ENCODE results near the gene PODNL1.

Gene PODNL1

GRCh38 chr19:13881692-13882418 is 56.4 kb downstream of the PODNL1 start:
- no peak overlapping the region for H3K4me3 ChIP-seq (ENCODE audit: low read depth, low read length)
- TF ChIP-seq ATF2 (tag by site-specific recombination; IDR thresholded peaks at IDR 0.05; ENCODE audit: low read depth) (no peak), EGR2 (tag by site-specific recombination; IDR thresholded peaks at IDR 0.05; ENCODE audit: low read depth) (peak; percentile 78), ZNF350 (tag by site-specific recombination; IDR thresholded peaks at IDR 0.05) (no peak), ZNF692 (tag by site-specific recombination; IDR thresholded peaks at IDR 0.05) (peak; percentile 72; the same call in 1 of the 2 replicates), MEIS1 (CRISPR knock-in tag; IDR thresholded peaks at IDR 0.05; ENCODE audit: borderline replicate concordance) (no peak), ZNF548 (tag by site-specific recombination; IDR thresholded peaks at IDR 0.05) (no peak), ZFHX2 (tag by site-specific recombination; conservative IDR thresholded peaks at IDR 0.05) (peak; percentile 80), ZBTB11 (tag by site-specific recombination; conservative IDR thresholded peaks at IDR 0.05; ENCODE audit: low read depth) (no peak), ZBTB1 (tag by site-specific recombination; IDR thresholded peaks at IDR 0.05) (no peak), ZNF600 (tag by site-specific recombination; IDR thresholded peaks at IDR 0.05) (peak; percentile 49; the same call in 1 of the 2 replicates), ZNF549 (tag by site-specific recombination; IDR thresholded peaks at IDR 0.05) (no peak), ZFP69B (tag by site-specific recombination; IDR thresholded peaks at IDR 0.05) (peak; percentile 70; the same call in 1 of the 2 replicates)
- ChIA-PET POLR2A (interaction anchor here (0.5 to 0.9 kb wide), 3 partner anchors 35 to 255 kb away, joined by 3 to 5 read pairs (median 4); no protein-coding TSS in a partner anchor), CTCF (interaction anchor here (0.6 to 4.2 kb wide), 11 partner anchors 10 to 466 kb away, joined by 3 to 54 read pairs (median 4); partner anchors contain the start of genes IL27RA and MISP3)
- H3K27ac ChIP-seq (ENCODE audit: extremely low read depth, low read depth, low read length): no peak overlapping the region
- H3K36me3 ChIP-seq (ENCODE audit: control insufficient read depth in 2 of 2, insufficient read depth in 1 of 2, low read length in 2 of 2): no peaks in the 10 kb centered on the region
- H3K4me1 ChIP-seq (ENCODE audit: control insufficient read depth, insufficient read depth, low read length): 0 out of 2 replicates have a peak, but pooled peaks cover 2% of the 10 kb centered on the region
- no peaks in the 10 kb centered on the region for H3K9me3 ChIP-seq (ENCODE audit: control insufficient read depth, insufficient read depth, low read depth, low read length)

GRCh38 chr19:13881251-13881691 is 56.9 kb downstream of the PODNL1 start:
- TF ChIP-seq KLF9 (tag by site-specific recombination; IDR thresholded peaks at IDR 0.05; ENCODE audit: low read depth) (no peak), ZFHX2 (tag by site-specific recombination; conservative IDR thresholded peaks at IDR 0.05) (peak; percentile 94), EGR2 (tag by site-specific recombination; IDR thresholded peaks at IDR 0.05; ENCODE audit: low read depth) (peak; percentile 90), ZNF558 (tag by site-specific recombination; IDR thresholded peaks at IDR 0.05) (no peak), ZNF521 (tag by site-specific recombination; IDR thresholded peaks at IDR 0.05) (no peak), ZFP69B (tag by site-specific recombination; IDR thresholded peaks at IDR 0.05) (no peak), ZBTB17 (tag by site-specific recombination; IDR thresholded peaks at IDR 0.05) (no peak), ZIC2 (tag by site-specific recombination; IDR thresholded peaks at IDR 0.05) (peak; percentile 74), SCRT1 (tag by site-specific recombination; IDR thresholded peaks at IDR 0.05; ENCODE audit: borderline replicate concordance) (peak; percentile 92), ZNF639 (tag by site-specific recombination; IDR thresholded peaks at IDR 0.05) (no peak), SCRT2 (tag by site-specific recombination; IDR thresholded peaks at IDR 0.05) (peak; percentile 98), ZNF626 (tag by site-specific recombination; IDR thresholded peaks at IDR 0.05) (no peak), SP3 (tag by site-specific recombination; IDR thresholded peaks at IDR 0.05) (no peak)
- H3K27ac ChIP-seq (ENCODE audit: extremely low read depth, low read depth, low read length): no peak overlapping the region
- H3K9me3 ChIP-seq (ENCODE audit: control insufficient read depth, insufficient read depth, low read depth, low read length): no peaks in the 10 kb centered on the region
- H3K36me3 ChIP-seq (ENCODE audit: control insufficient read depth in 2 of 2, insufficient read depth in 1 of 2, low read length in 2 of 2): no peaks in the 10 kb centered on the region
- POLR2A ChIA-PET: interaction anchor here (0.5 to 1.1 kb wide), 5 partner anchors 22 to 256 kb away, joined by 3 to 5 read pairs (median 4); partner anchors contain the start of gene MISP3
- H3K4me1 ChIP-seq (ENCODE audit: control insufficient read depth, insufficient read depth, low read length): 0 out of 2 replicates have a peak, but pooled peaks cover 2% of the 10 kb centered on the region
- CTCF ChIA-PET: interaction anchor here (0.6 to 4.2 kb wide), 17 partner anchors 10 to 621 kb away, joined by 3 to 54 read pairs (median 5); partner anchors contain the start of genes DCAF15, IL27RA and MISP3
- no peak overlapping the region for H3K4me3 ChIP-seq (ENCODE audit: low read depth, low read length)

All from HEK293 (cell line).